K562 (cell line): ENCODE data around the gene SLC24A4. TPM values are rescaled to one million over a fixed set of nuclear protein-coding genes. Genes with fewer than 3 reads are reported as not detected.

Source experiments
- BCLAF1 ChIP-seq, 2 experiments: fragments of 450-650 bp in 1 of 2; IDR thresholded peaks; 2 replicates each; pipeline ENCODE4 v1.6.1; 2011 to 2017; ENCODE audit warnings: low read depth in 2 of 2, antibody characterized with exemption in 1 of 2, borderline replicate concordance in 1 of 2, low read length in 1 of 2, mild to moderate bottlenecking in 1 of 2, mixed read lengths in 1 of 2; ENCODE audit not compliant: control insufficient read depth in 1 of 2
- BDP1 ChIP-seq: IDR thresholded peaks from 3 replicates; pipeline ENCODE4 v1.6.1; 2011; ENCODE audit not compliant: insufficient read length, insufficient read depth
- CREB1 ChIP-seq, 2 experiments: sonication (generic) in 1 of 2; formaldehyde crosslinking in 1 of 2; IDR thresholded peaks; 2 replicates each; pipeline versions ENCODE4 v1.6.1 to v1.8.0; 2012 to 2022; ENCODE audit warnings: inconsistent platforms in 1 of 2, mild to moderate bottlenecking in 1 of 2, missing genetic modification reagents in 1 of 2, moderate library complexity in 1 of 2
- PKNOX1 ChIP-seq: fragments of 450-650 bp; IDR thresholded peaks from 2 replicates; pipeline ENCODE4 v1.6.1; 2016
- SRSF1 ChIP-seq: fragments of 200-400 bp; formaldehyde crosslinking; IDR thresholded peaks from 2 replicates; pipeline ENCODE4 v1.6.1; 2017; ENCODE audit warnings: mild to moderate bottlenecking, low read depth, low read length, moderate library complexity
- ZNF76 ChIP-seq: fragments of 250-450 bp; sonication (Bioruptor Pico); IDR thresholded peaks from 2 replicates; pipeline ENCODE4 v1.4.0; 2020; ENCODE audit warnings: mild to moderate bottlenecking, moderate library complexity, borderline replicate concordance
- ZSCAN29 ChIP-seq: fragments of 450-650 bp; IDR thresholded peaks from 2 replicates; pipeline ENCODE4 v1.6.1; 2017
- polyA plus RNA-seq, 8 experiments: library from polyadenylated mRNA; depleted of rRNA in 4 of 8; stranded (reverse) in 5 of 8; unstranded in 3 of 8; fragments of >200 nt; fragmentation: Nextera tagmentation in 2 of 8; fragmentation: Illumina TruSeq in 1 of 8; extraction: Ambion mirVana in 2 of 8; extraction: Trizol in 1 of 8; gene quantifications; 2 replicates each; pipeline versions ENCODE4 v1.2.1 to v1.2.3, GENCODE V29; 2011 to 2014; ENCODE audit warnings: inconsistent platforms in 1 of 8, missing spikeins in 1 of 8
- total RNA-seq, 7 experiments: library from RNA; depleted of rRNA in 6 of 7; stranded (reverse); fragments of >200 nt in 6 of 7; fragmentation: Illumina TruSeq in 2 of 7; extraction: Trizol in 2 of 7; gene quantifications; 2 replicates each; pipeline versions ENCODE4 v1.2.1 to v1.2.3, GENCODE V29; 2011 to 2021; ENCODE audit warnings: low replicate concordance in 1 of 7
- TF ChIP-seq, protein P1 (sequence below): fragments of 450-650 bp; IDR thresholded peaks from 2 replicates; pipeline ENCODE4 v1.6.1; 2016; ENCODE audit warnings: mild to moderate bottlenecking, moderate library complexity

The SLC24A4 gene
- total and polyA plus RNA-seq, 9 of the 15 experiments (the other 6 are each of a cell fraction or from before 2014, with no cell fraction given) = not detected

- TF ChIP-seq, protein P1, sequence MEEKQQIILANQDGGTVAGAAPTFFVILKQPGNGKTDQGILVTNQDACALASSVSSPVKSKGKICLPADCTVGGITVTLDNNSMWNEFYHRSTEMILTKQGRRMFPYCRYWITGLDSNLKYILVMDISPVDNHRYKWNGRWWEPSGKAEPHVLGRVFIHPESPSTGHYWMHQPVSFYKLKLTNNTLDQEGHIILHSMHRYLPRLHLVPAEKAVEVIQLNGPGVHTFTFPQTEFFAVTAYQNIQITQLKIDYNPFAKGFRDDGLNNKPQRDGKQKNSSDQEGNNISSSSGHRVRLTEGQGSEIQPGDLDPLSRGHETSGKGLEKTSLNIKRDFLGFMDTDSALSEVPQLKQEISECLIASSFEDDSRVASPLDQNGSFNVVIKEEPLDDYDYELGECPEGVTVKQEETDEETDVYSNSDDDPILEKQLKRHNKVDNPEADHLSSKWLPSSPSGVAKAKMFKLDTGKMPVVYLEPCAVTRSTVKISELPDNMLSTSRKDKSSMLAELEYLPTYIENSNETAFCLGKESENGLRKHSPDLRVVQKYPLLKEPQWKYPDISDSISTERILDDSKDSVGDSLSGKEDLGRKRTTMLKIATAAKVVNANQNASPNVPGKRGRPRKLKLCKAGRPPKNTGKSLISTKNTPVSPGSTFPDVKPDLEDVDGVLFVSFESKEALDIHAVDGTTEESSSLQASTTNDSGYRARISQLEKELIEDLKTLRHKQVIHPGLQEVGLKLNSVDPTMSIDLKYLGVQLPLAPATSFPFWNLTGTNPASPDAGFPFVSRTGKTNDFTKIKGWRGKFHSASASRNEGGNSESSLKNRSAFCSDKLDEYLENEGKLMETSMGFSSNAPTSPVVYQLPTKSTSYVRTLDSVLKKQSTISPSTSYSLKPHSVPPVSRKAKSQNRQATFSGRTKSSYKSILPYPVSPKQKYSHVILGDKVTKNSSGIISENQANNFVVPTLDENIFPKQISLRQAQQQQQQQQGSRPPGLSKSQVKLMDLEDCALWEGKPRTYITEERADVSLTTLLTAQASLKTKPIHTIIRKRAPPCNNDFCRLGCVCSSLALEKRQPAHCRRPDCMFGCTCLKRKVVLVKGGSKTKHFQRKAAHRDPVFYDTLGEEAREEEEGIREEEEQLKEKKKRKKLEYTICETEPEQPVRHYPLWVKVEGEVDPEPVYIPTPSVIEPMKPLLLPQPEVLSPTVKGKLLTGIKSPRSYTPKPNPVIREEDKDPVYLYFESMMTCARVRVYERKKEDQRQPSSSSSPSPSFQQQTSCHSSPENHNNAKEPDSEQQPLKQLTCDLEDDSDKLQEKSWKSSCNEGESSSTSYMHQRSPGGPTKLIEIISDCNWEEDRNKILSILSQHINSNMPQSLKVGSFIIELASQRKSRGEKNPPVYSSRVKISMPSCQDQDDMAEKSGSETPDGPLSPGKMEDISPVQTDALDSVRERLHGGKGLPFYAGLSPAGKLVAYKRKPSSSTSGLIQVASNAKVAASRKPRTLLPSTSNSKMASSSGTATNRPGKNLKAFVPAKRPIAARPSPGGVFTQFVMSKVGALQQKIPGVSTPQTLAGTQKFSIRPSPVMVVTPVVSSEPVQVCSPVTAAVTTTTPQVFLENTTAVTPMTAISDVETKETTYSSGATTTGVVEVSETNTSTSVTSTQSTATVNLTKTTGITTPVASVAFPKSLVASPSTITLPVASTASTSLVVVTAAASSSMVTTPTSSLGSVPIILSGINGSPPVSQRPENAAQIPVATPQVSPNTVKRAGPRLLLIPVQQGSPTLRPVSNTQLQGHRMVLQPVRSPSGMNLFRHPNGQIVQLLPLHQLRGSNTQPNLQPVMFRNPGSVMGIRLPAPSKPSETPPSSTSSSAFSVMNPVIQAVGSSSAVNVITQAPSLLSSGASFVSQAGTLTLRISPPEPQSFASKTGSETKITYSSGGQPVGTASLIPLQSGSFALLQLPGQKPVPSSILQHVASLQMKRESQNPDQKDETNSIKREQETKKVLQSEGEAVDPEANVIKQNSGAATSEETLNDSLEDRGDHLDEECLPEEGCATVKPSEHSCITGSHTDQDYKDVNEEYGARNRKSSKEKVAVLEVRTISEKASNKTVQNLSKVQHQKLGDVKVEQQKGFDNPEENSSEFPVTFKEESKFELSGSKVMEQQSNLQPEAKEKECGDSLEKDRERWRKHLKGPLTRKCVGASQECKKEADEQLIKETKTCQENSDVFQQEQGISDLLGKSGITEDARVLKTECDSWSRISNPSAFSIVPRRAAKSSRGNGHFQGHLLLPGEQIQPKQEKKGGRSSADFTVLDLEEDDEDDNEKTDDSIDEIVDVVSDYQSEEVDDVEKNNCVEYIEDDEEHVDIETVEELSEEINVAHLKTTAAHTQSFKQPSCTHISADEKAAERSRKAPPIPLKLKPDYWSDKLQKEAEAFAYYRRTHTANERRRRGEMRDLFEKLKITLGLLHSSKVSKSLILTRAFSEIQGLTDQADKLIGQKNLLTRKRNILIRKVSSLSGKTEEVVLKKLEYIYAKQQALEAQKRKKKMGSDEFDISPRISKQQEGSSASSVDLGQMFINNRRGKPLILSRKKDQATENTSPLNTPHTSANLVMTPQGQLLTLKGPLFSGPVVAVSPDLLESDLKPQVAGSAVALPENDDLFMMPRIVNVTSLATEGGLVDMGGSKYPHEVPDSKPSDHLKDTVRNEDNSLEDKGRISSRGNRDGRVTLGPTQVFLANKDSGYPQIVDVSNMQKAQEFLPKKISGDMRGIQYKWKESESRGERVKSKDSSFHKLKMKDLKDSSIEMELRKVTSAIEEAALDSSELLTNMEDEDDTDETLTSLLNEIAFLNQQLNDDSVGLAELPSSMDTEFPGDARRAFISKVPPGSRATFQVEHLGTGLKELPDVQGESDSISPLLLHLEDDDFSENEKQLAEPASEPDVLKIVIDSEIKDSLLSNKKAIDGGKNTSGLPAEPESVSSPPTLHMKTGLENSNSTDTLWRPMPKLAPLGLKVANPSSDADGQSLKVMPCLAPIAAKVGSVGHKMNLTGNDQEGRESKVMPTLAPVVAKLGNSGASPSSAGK = no peak
- TF ChIP-seq PKNOX1 (no peak), ZSCAN29 (no peak), BCLAF1 (IDR thresholded peaks at IDR 0.05; ENCODE audit: borderline replicate concordance in 1 of 2, control insufficient read depth in 1 of 2, low read depth in 2 of 2, low read length in 1 of 2) (no peak), BDP1 (no peak), SRSF1 (no peak), ZNF76 (CRISPR knock-in tag) (no peak), CREB1 (IDR thresholded peaks at IDR 0.05) (no peak), CREB1 (CRISPR knock-in tag; IDR thresholded peaks at IDR 0.05) (no peak)
Measured at GRCh38 chr14:92516966-92517506, 194.1 kb downstream of the SLC24A4 start (continued).
